Measurements from ENCODE around the gene BCO1. TPM values are rescaled to one million over a fixed set of nuclear protein-coding genes. Genes with fewer than 3 reads are reported as not detected.

Gene BCO1
- not detected for total RNA-seq

GRCh38 chr16:81238296-81239011 lies at the start of gene BCO1:
Gene BCO1 (plus strand): TSS chr16:81238689. CDS start chr16:81238909, 220 bp downstream.
- Mint-ChIP-seq H3K4me3 (no peak within 1 kb of the TSS), H3K4me1 (peaks cover 3% of the 10 kb centered on the region), H3K36me3 (no peaks in the 10 kb centered on the region), H3K27me3 (peaks cover 4% of the 10 kb centered on the region), H3K9me3 (ENCODE audit: low read depth) (no peaks in the 10 kb centered on the region), H3K27ac (no peak within 1 kb of the TSS)
- no peak for ATAC-seq
- no peak for DNase-seq
- CTCF ChIA-PET = interaction anchor here (1.4 kb wide), 1 partner anchor 33 kb away, joined by 3 read pairs; no protein-coding TSS in a partner anchor

DNA sequence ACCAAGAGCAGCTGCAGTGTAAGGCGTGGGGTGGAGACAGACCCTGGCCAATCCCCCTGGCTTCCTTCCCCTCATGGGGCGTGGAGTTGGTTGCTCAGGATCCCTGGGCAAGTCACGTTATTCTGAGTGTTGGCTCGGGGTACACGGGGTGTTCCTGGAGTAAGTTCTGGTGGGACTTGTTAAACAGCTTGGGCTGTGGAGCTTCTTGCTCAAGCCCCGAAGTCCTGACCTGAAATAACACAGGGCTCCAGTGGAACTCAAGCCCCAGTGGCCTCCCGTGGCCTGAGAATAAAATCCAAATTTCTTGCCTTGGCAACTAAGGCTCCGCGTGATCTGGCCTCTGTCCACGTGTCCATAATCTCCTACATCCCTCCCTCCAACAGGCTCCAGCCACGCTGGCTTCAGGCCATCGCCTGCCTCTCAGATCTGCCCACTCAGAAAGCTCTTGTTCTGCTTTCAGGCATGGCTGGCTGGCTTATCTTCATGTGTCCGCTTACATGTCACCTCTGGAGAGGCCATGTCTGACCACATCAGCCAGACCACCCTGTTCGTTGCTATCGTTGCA lies 49.3 kb upstream of the BCO1 start:
- CTCF ChIA-PET = interaction anchor here (0.7 kb wide), 1 partner anchor 31 kb away, joined by 3 read pairs; no protein-coding TSS in a partner anchor
- ATAC-seq (no peak), DNase-seq (no peak)
- H3K4me3 Mint-ChIP-seq = no peak overlapping the region
- H3K4me1 Mint-ChIP-seq = no peaks in the 10 kb centered on the region
- peaks cover 12% of the 10 kb centered on the region for H3K27me3 Mint-ChIP-seq
- H3K9me3 Mint-ChIP-seq (ENCODE audit: low read depth) = no peaks in the 10 kb centered on the region
- H3K36me3 Mint-ChIP-seq = no peaks in the 10 kb centered on the region
- H3K27ac Mint-ChIP-seq = no peak overlapping the region

- Mint-ChIP-seq H3K36me3 (no peaks in the 10 kb centered on the region), H3K4me1 (no peaks in the 10 kb centered on the region), H3K9me3 (ENCODE audit: low read depth) (no peaks in the 10 kb centered on the region), H3K4me3 (no peak overlapping the region), H3K27ac (no peak overlapping the region), H3K27me3 (peaks cover 12% of the 10 kb centered on the region)
- CTCF ChIA-PET = interaction anchor here (0.8 kb wide), 1 partner anchor 14 kb away, joined by 5 read pairs; no protein-coding TSS in a partner anchor
- no peak for DNase-seq
- ATAC-seq = no peak
Observed at GRCh38 chr16:81190667-81191066, 47.8 kb upstream of the BCO1 start.

GRCh38 chr16:81195885-81196534 lies 42.5 kb upstream of the BCO1 start:
- Mint-ChIP-seq H3K36me3 (no peaks in the 10 kb centered on the region), H3K27me3 (peaks cover 19% of the 10 kb centered on the region), H3K27ac (no peak overlapping the region), H3K4me1 (no peaks in the 10 kb centered on the region), H3K9me3 (ENCODE audit: low read depth) (no peaks in the 10 kb centered on the region), H3K4me3 (no peak overlapping the region)
- CTCF ChIA-PET = no interaction called here
- DNase-seq = no peak
- ATAC-seq = no peak

- CTCF ChIA-PET = interaction anchor here (1.0 kb wide), 1 partner anchor 163 kb away, joined by 3 read pairs; the partner anchor contains the start of gene ATMIN
- Mint-ChIP-seq H3K4me3 (no peak overlapping the region), H3K9me3 (ENCODE audit: low read depth) (no peaks in the 10 kb centered on the region), H3K36me3 (no peaks in the 10 kb centered on the region), H3K4me1 (no peaks in the 10 kb centered on the region), H3K27ac (no peak overlapping the region), H3K27me3 (peaks cover 12% of the 10 kb centered on the region)
- DNase-seq (no peak), ATAC-seq (no peak)
Observed at GRCh38 chr16:81198635-81199034, 39.9 kb upstream of the BCO1 start.

DNA sequence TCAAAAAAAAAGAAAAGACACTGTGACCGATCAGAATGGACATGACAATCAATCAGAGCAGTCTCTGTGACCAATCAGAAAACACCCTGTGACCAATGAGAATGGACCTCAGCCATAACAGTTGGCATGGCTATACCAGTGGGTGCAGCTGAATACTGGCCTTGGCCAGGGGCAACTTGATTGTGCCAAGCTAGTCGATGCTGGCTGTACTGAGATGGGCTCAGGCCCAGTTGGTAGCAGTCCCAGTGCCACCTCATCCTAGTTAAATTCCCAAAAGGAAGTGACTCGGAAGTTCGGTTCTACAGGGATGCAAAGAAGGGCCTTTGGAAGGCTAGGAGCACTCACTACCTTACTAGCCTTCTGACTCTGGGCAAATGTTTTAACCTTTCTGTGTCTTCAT lies 37.2 kb upstream of the BCO1 start:
- CTCF ChIA-PET = no interaction called here
- Mint-ChIP-seq H3K4me3 (no peak overlapping the region), H3K27ac (no peak overlapping the region), H3K27me3 (peaks cover 22% of the 10 kb centered on the region), H3K4me1 (no peaks in the 10 kb centered on the region), H3K9me3 (ENCODE audit: low read depth) (no peaks in the 10 kb centered on the region), H3K36me3 (no peaks in the 10 kb centered on the region)
- DNase-seq (no peak), ATAC-seq (no peak)

- CTCF ChIA-PET = interaction anchor here (0.6 to 1.7 kb wide), 17 partner anchors 10 to 714 kb away, joined by 3 to 14 read pairs (median 5); partner anchors contain the start of genes BCO1 and GAN
- Mint-ChIP-seq H3K4me1 (no peaks in the 10 kb centered on the region), H3K36me3 (no peaks in the 10 kb centered on the region), H3K4me3 (no peak overlapping the region), H3K27ac (no peak overlapping the region), H3K27me3 (peaks cover 26% of the 10 kb centered on the region), H3K9me3 (ENCODE audit: low read depth) (no peaks in the 10 kb centered on the region)
- no peak for ATAC-seq
- DNase-seq = no peak
Observed at GRCh38 chr16:81204798-81205680, 33.5 kb upstream of the BCO1 start.

- DNase-seq = no peak
- peaks cover 41% of the 10 kb centered on the region for H3K27me3 Mint-ChIP-seq
- no peaks in the 10 kb centered on the region for H3K9me3 Mint-ChIP-seq (ENCODE audit: low read depth)
- ATAC-seq = no peak
- H3K4me1 Mint-ChIP-seq = no peaks in the 10 kb centered on the region
- H3K36me3 Mint-ChIP-seq = no peaks in the 10 kb centered on the region
- CTCF ChIA-PET = interaction anchor here (0.7 kb wide), 2 partner anchors 403 to 531 kb away, joined by 3 to 4 read pairs; no protein-coding TSS in a partner anchor
- no peak overlapping the region for H3K27ac Mint-ChIP-seq
- H3K4me3 Mint-ChIP-seq = no peak overlapping the region
Observed at GRCh38 chr16:81207076-81207475, 31.4 kb upstream of the BCO1 start.

DNA sequence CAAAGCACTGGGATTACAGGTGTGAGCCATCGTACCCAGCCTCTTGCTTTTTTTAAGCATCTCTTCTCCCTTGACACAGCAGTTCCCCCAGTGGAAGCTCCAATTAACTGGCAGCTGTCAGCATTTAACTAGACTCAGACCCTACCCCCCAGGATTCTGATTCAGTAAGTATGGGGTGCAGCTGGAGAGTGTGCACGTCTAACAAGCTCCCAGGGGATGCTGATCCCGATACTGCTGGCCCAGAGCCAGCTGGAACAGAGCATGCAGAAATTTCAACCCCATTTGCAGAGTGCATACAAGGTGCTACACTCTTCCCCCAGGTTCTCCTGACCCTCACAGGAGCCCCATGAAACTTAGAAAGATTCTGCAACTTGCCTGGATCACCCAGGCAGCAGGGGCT lies 27.7 kb upstream of the BCO1 start:
- CTCF ChIA-PET = no interaction called here
- Mint-ChIP-seq H3K9me3 (ENCODE audit: low read depth) (no peaks in the 10 kb centered on the region), H3K36me3 (no peaks in the 10 kb centered on the region)

GRCh38 chr16:81212830-81213465 lies 25.5 kb upstream of the BCO1 start:
- Mint-ChIP-seq H3K36me3 (no peaks in the 10 kb centered on the region), H3K4me3 (no peak overlapping the region), H3K27me3 (peaks cover 20% of the 10 kb centered on the region), H3K27ac (no peak overlapping the region), H3K9me3 (ENCODE audit: low read depth) (no peaks in the 10 kb centered on the region), H3K4me1 (no peaks in the 10 kb centered on the region)
- CTCF ChIA-PET = interaction anchor here (1.4 kb wide), 1 partner anchor 48 kb away, joined by 3 read pairs; no protein-coding TSS in a partner anchor
- DNase-seq (no peak), ATAC-seq (no peak)

More for the DNA sequence above, 27.7 kb upstream of the BCO1 start:
- DNase-seq (no peak), ATAC-seq (no peak)
- H3K27ac Mint-ChIP-seq = no peak overlapping the region
- H3K4me1 Mint-ChIP-seq = no peaks in the 10 kb centered on the region
- no peak overlapping the region for H3K4me3 Mint-ChIP-seq
- peaks cover 33% of the 10 kb centered on the region for H3K27me3 Mint-ChIP-seq

- CTCF ChIA-PET = no interaction called here
- DNase-seq = no peak
- Mint-ChIP-seq H3K9me3 (ENCODE audit: low read depth) (no peaks in the 10 kb centered on the region), H3K27ac (no peak overlapping the region), H3K4me3 (no peak overlapping the region), H3K4me1 (no peaks in the 10 kb centered on the region), H3K27me3 (peaks cover 15% of the 10 kb centered on the region), H3K36me3 (no peaks in the 10 kb centered on the region)
- no peak for ATAC-seq
Observed at GRCh38 chr16:81214745-81215166, 23.7 kb upstream of the BCO1 start.

DNA sequence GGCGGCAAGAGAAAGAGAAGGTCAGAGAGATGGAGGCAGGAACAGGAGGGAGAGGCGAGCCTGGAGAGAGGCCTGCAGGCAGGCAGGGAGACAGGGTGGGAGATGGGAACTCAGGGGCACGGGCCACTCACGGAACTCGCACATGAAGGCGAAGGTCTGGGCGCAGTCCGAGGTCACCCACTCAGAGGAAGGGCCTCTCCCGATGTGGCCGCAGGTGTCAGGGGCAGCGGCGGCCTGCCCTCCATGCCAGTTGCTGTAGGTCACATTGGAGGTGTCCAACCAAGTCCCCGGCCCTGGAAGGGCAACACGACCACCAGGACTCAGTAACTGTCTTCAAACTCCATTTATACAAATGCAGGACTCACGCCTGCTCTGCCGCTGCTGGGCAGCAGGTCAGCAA lies 22.4 kb upstream of the BCO1 start:
- Mint-ChIP-seq H3K36me3 (no peaks in the 10 kb centered on the region), H3K27me3 (peaks cover 10% of the 10 kb centered on the region), H3K27ac (no peak overlapping the region), H3K9me3 (ENCODE audit: low read depth) (no peaks in the 10 kb centered on the region), H3K4me1 (no peaks in the 10 kb centered on the region), H3K4me3 (no peak overlapping the region)
- ATAC-seq (no peak), DNase-seq (no peak)
- CTCF ChIA-PET = interaction anchor here (3.5 kb wide), 1 partner anchor 11 kb away, joined by 14 read pairs; no protein-coding TSS in a partner anchor

Measured in activated CD8-positive, alpha-beta memory T cell treated with anti-CD3 and anti-CD28 coated beads, Interleukin-2, amount 10 ng/mL, durations not matched to agents 7 days and 5 days (primary cell).